ENCODE results near the gene DLG2. TPM values are rescaled to one million over a fixed set of nuclear protein-coding genes. Genes with fewer than 3 reads are reported as not detected.

Gene DLG2
- total RNA-seq, 2 experiments from 2014 or later = 2.0 to 2.1 TPM

GRCh38 chr11:84763931-84764330 lies 863.2 kb downstream of the DLG2 start:
- H3K4me3 Mint-ChIP-seq = no peak overlapping the region

DNA sequence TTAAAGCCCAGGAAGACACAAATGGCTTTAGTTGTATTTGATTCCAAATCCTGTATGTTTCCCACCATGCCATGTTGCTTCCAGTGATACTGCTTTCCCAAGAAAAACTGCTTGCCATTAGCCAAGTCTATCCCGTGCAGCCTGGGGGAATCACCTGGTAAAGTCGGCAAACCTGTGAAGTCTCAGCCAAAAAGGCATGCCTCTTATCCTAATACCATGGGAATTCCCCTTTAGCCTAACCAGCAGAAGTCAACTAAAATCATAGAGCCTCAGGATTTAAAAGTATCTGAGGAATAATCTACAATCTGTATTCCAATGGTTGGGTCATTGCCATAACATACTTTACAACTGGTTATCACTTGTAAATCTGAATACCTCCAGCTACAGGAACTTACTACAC lies 869.4 kb downstream of the DLG2 start:
- Histone ChIP-seq H3K27me3 (ENCODE audit: control insufficient read depth in 1 of 2, insufficient read depth in 2 of 2, low read length in 2 of 2) (no peaks in the 10 kb centered on the region), H3K36me3 (ENCODE audit: insufficient read depth, low read length) (no peaks in the 10 kb centered on the region), H3K4me1 (ENCODE audit: insufficient read depth, low read length) (no peaks in the 10 kb centered on the region), H3K27ac (ENCODE audit: low read depth in 1 of 2, low read length in 2 of 2) (no peak overlapping the region), H3K4me3 (ENCODE audit: low read length) (no peak overlapping the region), H3K9me3 (ENCODE audit: control insufficient read depth in 1 of 2, insufficient read depth in 1 of 2, low read length in 2 of 2) (peaks cover 5 to 9% of the 10 kb centered on the region in 2 experiments)
- ATAC-seq (ENCODE audit: poor library complexity) (no peak), DNase-seq (no peak)
- no peak for TF ChIP-seq CTCF (IDR thresholded peaks at IDR 0.05)
- ChIA-PET CTCF (no interaction called here), POLR2A (no interaction called here)
- Mint-ChIP-seq H3K4me1 (ENCODE audit: low read depth) (no peaks in the 10 kb centered on the region), H3K27me3 (no peaks in the 10 kb centered on the region), H3K36me3 (ENCODE audit: low read depth) (no peaks in the 10 kb centered on the region), H3K9me3 (peaks cover 7% of the 10 kb centered on the region), H3K4me3 (no peak overlapping the region), H3K27ac (no peak overlapping the region)
- intact Hi-C loops (cut with DNase I, micrococcal nuclease) = no loop called here

More at GRCh38 chr11:84763931-84764330, 863.2 kb downstream of the DLG2 start:
- Histone ChIP-seq H3K27ac (ENCODE audit: low read depth in 1 of 2, low read length in 2 of 2) (no peak overlapping the region), H3K4me1 (ENCODE audit: insufficient read depth, low read length) (no peaks in the 10 kb centered on the region), H3K9me3 (ENCODE audit: control insufficient read depth in 1 of 2, insufficient read depth in 1 of 2, low read length in 2 of 2) (peaks cover 0 to 4% of the 10 kb centered on the region in 2 experiments), H3K4me3 (ENCODE audit: low read length) (no peak overlapping the region), H3K27me3 (ENCODE audit: control insufficient read depth in 1 of 2, insufficient read depth in 2 of 2, low read length in 2 of 2) (no peaks in the 10 kb centered on the region), H3K36me3 (ENCODE audit: insufficient read depth, low read length) (no peaks in the 10 kb centered on the region)
- ChIA-PET POLR2A (no interaction called here), CTCF (no interaction called here)
- intact Hi-C loops (cut with DNase I, micrococcal nuclease) = no loop called here
- Mint-ChIP-seq H3K27me3 (no peaks in the 10 kb centered on the region), H3K27ac (no peak overlapping the region), H3K9me3 (peaks cover 5% of the 10 kb centered on the region), H3K4me1 (ENCODE audit: low read depth) (no peaks in the 10 kb centered on the region), H3K36me3 (ENCODE audit: low read depth) (no peaks in the 10 kb centered on the region)
- no peak for DNase-seq
- ATAC-seq (ENCODE audit: poor library complexity) = no peak
- no peak for TF ChIP-seq CTCF (IDR thresholded peaks at IDR 0.05)

DNA sequence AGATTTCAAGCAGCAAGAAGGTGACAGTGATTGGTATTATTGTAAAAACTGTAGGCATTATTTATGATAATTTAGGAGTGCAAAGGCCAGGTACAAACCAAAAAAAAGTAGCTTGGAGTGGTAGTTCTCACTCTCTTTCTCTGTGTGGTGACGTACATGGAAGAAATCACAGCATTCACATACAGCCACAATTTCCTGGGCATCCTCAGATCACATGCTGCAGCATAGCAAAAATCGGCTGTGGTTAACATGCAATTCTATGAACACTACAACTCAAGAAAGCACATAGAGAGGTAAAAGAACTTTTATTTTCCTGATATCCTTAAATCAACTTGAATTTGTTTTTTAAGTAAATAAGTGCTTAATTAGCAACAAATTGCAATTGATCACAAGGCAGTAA lies 875.8 kb downstream of the DLG2 start:
- Histone ChIP-seq H3K27ac (ENCODE audit: low read depth in 1 of 2, low read length in 2 of 2) (no peak overlapping the region), H3K4me3 (ENCODE audit: low read length) (no peak overlapping the region), H3K27me3 (ENCODE audit: control insufficient read depth in 1 of 2, insufficient read depth in 2 of 2, low read length in 2 of 2) (no peaks in the 10 kb centered on the region), H3K9me3 (ENCODE audit: control insufficient read depth in 1 of 2, insufficient read depth in 1 of 2, low read length in 2 of 2) (peaks cover 5% of the 10 kb centered on the region in 2 experiments), H3K4me1 (ENCODE audit: insufficient read depth, low read length) (no peaks in the 10 kb centered on the region), H3K36me3 (ENCODE audit: insufficient read depth, low read length) (no peaks in the 10 kb centered on the region)
- ATAC-seq (ENCODE audit: poor library complexity) (peak; percentile 17), DNase-seq (no peak)
- Mint-ChIP-seq H3K27ac (no peak overlapping the region), H3K4me3 (no peak overlapping the region), H3K27me3 (no peaks in the 10 kb centered on the region), H3K36me3 (ENCODE audit: low read depth) (no peaks in the 10 kb centered on the region), H3K9me3 (peaks cover 7% of the 10 kb centered on the region), H3K4me1 (ENCODE audit: low read depth) (peaks cover 6% of the 10 kb centered on the region)
- ChIA-PET CTCF (no interaction called here), POLR2A (no interaction called here)
- no peak for TF ChIP-seq CTCF (IDR thresholded peaks at IDR 0.05)
- intact Hi-C loops (cut with DNase I, micrococcal nuclease) = no loop called here
